K562 (cell line): ENCODE data around the gene DNAI1. TPM values are rescaled to one million over a fixed set of nuclear protein-coding genes. Genes with fewer than 3 reads are reported as not detected.

Source experiments
- ATAC-seq: fragments of 200-7000 bp; cut with Tn5 transposase; 3 replicates; pipeline ENCODE4 v1.9.1; 2020; ENCODE audit warnings: moderate library complexity
- BruUV-seq: library from RNA; stranded (reverse); fragments of 400-500 nt; replicated peaks from 2 replicates; lab custom pipeline; 2021; lab: Mats Ljungman, UMichigan
- CTCF ChIA-PET: fragments of 300-600 bp; formaldehyde crosslinking; extraction: SDS; loops from one replicate; lab custom pipeline; 2021; ENCODE audit warnings: low intra/inter-chr PET ratio; lab: Yijun Ruan, JAX
- POLR2A ChIA-PET: fragments of 300-600, 350-650 bp; sonication (Branson Sonifier 250); formaldehyde crosslinking; extraction: SDS; loops from one replicate; lab custom pipeline; 2021; ENCODE audit warnings: antibody characterized with exemption, inconsistent platforms; lab: Yijun Ruan, JAX
- DNase-seq, 4 experiments: peaks; one replicate each; pipeline versions ENCODE4 v3.0.0 to v3.0.0-alpha.2; 2011 to 2018; ENCODE audit warnings: low spot score in 3 of 4, mixed read lengths in 3 of 4; ENCODE audit errors: extremely low read depth in 1 of 4
- FAIRE-seq: peaks from 2 replicates; lab custom pipeline; 2011; peaks lifted over from hg19 to GRCh38; lab: Jason Lieb, UNC
- H2AFZ ChIP-seq: 2 replicates; pipeline ENCODE4 v1.6.0; 2011; ENCODE audit warnings: low read depth, low read length, control low read depth, inconsistent platforms
- H3K27ac ChIP-seq: fragments of 200-600 bp; 3 replicates; pipeline ENCODE4 v1.8.0; 2011; ENCODE audit warnings: low read depth, mild to moderate bottlenecking, control low read depth, inconsistent platforms, low read length, moderate library complexity, mixed read lengths; ENCODE audit errors: extremely low read depth
- H3K27me3 ChIP-seq, 2 experiments: fragments of 300-600 bp in 1 of 2; 2 replicates in 1 of 2; 3 replicates in 1 of 2; pipeline versions ENCODE4 v1.6.0 to v1.8.0; 2011; ENCODE audit warnings: inconsistent platforms in 2 of 2, low read length in 2 of 2, mild to moderate bottlenecking in 1 of 2, mixed read lengths in 1 of 2, moderate library complexity in 1 of 2; ENCODE audit not compliant: control insufficient read depth in 2 of 2, insufficient read depth in 2 of 2
- H3K36me3 ChIP-seq: fragments of 300-600 bp; 3 replicates; pipeline ENCODE4 v1.8.0; 2011; ENCODE audit warnings: mild to moderate bottlenecking, low read length, inconsistent platforms; ENCODE audit not compliant: control insufficient read depth, insufficient read depth
- H3K4me1 ChIP-seq, 2 experiments: fragments of 200-600 bp in 1 of 2; replicated peaks in 1 of 2; 2 replicates in 1 of 2; 3 replicates in 1 of 2; pipeline versions ENCODE4 v1.5.1 to v1.8.0; 2011; ENCODE audit warnings: inconsistent platforms in 2 of 2, low read length in 2 of 2, mild to moderate bottlenecking in 1 of 2, mixed read lengths in 1 of 2, moderate library complexity in 1 of 2; ENCODE audit not compliant: control insufficient read depth in 2 of 2, insufficient read depth in 2 of 2
- H3K4me2 ChIP-seq: 2 replicates; pipeline ENCODE4 v1.6.1; 2011; ENCODE audit warnings: low read length, control low read depth, inconsistent platforms, mixed read lengths; ENCODE audit not compliant: insufficient read depth
- H3K4me3 ChIP-seq: fragments of 200-600 bp; sonication (generic), shearing (Covaris generic); 2 replicates; pipeline ENCODE4 v1.5.1; 2016; ENCODE audit warnings: control low read depth, inconsistent platforms
- H3K79me2 ChIP-seq: fragments of 200-600 bp; 3 replicates; pipeline ENCODE4 v1.8.0; 2011; ENCODE audit warnings: low read length, inconsistent platforms; ENCODE audit not compliant: control insufficient read depth, insufficient read depth
- H3K9ac ChIP-seq, 2 experiments: 2 replicates each; pipeline versions ENCODE4 v1.6.0 to v1.6.1; 2011; ENCODE audit warnings: low read depth in 2 of 2, low read length in 2 of 2, control low read depth in 1 of 2, inconsistent platforms in 1 of 2, mild to moderate bottlenecking in 1 of 2, mixed read lengths in 1 of 2; ENCODE audit not compliant: insufficient read depth in 1 of 2
- H3K9me1 ChIP-seq: one replicate; pipeline ENCODE4 v1.6.0; 2011; ENCODE audit warnings: inconsistent platforms, mild to moderate bottlenecking, low read length, moderate library complexity; ENCODE audit not compliant: control insufficient read depth, insufficient read depth
- H3K9me3 ChIP-seq: replicated peaks from 2 replicates; pipeline ENCODE4 v1.5.1; 2011; ENCODE audit warnings: low read depth, low read length, inconsistent platforms; ENCODE audit not compliant: control insufficient read depth, insufficient read depth
- H4K20me1 ChIP-seq: replicated peaks from 2 replicates; pipeline ENCODE4 v1.6.1; 2011; ENCODE audit warnings: low read length, inconsistent platforms, mixed read lengths; ENCODE audit not compliant: control insufficient read depth, insufficient read depth
- BRCA1 ChIP-seq, 2 experiments: fragments of 450-650 bp in 1 of 2; sonication (generic) in 1 of 2; formaldehyde crosslinking in 1 of 2; IDR thresholded peaks; 2 replicates each; pipeline versions ENCODE4 v1.5.0 to v1.6.1; 2017 to 2020; ENCODE audit warnings: mild to moderate bottlenecking in 1 of 2, missing genetic modification reagents in 1 of 2
- GATAD2A ChIP-seq: fragments of 450-650 bp; IDR thresholded peaks from 2 replicates; pipeline ENCODE4 v1.6.1; 2017
- MEF2D ChIP-seq: conservative IDR thresholded peaks from 2 replicates; pipeline ENCODE4 v1.6.1; 2016; ENCODE audit warnings: low read depth, missing genetic modification characterization, missing compliant biosample characterization
- MTA2 ChIP-seq: fragments of 450-650 bp; IDR thresholded peaks from 2 replicates; pipeline ENCODE4 v1.6.1; 2016; ENCODE audit warnings: low read depth
- POLR2G ChIP-seq: fragments of 200-400 bp; formaldehyde crosslinking; IDR thresholded peaks from 2 replicates; pipeline ENCODE4 v1.6.1; 2017; ENCODE audit warnings: low read depth, mild to moderate bottlenecking, antibody characterized with exemption, low read length, moderate library complexity
- ZNF75A ChIP-seq: fragments of 450-650 bp; formaldehyde crosslinking; IDR thresholded peaks from 2 replicates; pipeline ENCODE4 v1.4.0; 2020; ENCODE audit warnings: mild to moderate bottlenecking
- ZNF77 ChIP-seq: fragments of 250-450 bp; sonication (Bioruptor Pico); IDR thresholded peaks from 2 replicates; pipeline ENCODE4 v1.5.0; 2020
- in situ Hi-C: fragments of 300-500 bp; cut with MboI; formaldehyde crosslinking; loops from 4 replicates; pipeline ENCODE4 v1.15.0; 2018; ENCODE audit warnings: inconsistent platforms, mixed read lengths
- intact Hi-C: fragments of 100-400 bp; cut with micrococcal nuclease; formaldehyde crosslinking; loops from 2 replicates; pipeline ENCODE4 v1.14.2; 2022
- polyA plus RNA-seq, 8 experiments: library from polyadenylated mRNA; depleted of rRNA in 4 of 8; stranded (reverse) in 5 of 8; unstranded in 3 of 8; fragments of >200 nt; fragmentation: Nextera tagmentation in 2 of 8; fragmentation: Illumina TruSeq in 1 of 8; extraction: Ambion mirVana in 2 of 8; extraction: Trizol in 1 of 8; gene quantifications; 2 replicates each; pipeline versions ENCODE4 v1.2.1 to v1.2.3, GENCODE V29; 2011 to 2014; ENCODE audit warnings: inconsistent platforms in 1 of 8, missing spikeins in 1 of 8
- total RNA-seq, 7 experiments: library from RNA; depleted of rRNA in 6 of 7; stranded (reverse); fragments of >200 nt in 6 of 7; fragmentation: Illumina TruSeq in 2 of 7; extraction: Trizol in 2 of 7; gene quantifications; 2 replicates each; pipeline versions ENCODE4 v1.2.1 to v1.2.3, GENCODE V29; 2011 to 2021; ENCODE audit warnings: low replicate concordance in 1 of 7
- TF ChIP-seq, protein P1 (sequence below): sonication (generic); formaldehyde crosslinking; IDR thresholded peaks from 2 replicates; pipeline ENCODE4 v1.8.0; 2023; ENCODE audit warnings: missing genetic modification reagents, mild to moderate bottlenecking, borderline replicate concordance
- TF ChIP-seq, protein P2 (sequence below): IDR thresholded peaks from 3 replicates; pipeline ENCODE4 v1.6.1; 2011; ENCODE audit warnings: borderline replicate concordance, mild to moderate bottlenecking, moderate library complexity; ENCODE audit not compliant: insufficient read length; ENCODE audit errors: extremely low read depth
- TF ChIP-seq, protein P3 (sequence below): sonication (generic); formaldehyde crosslinking; IDR thresholded peaks from 2 replicates; pipeline ENCODE4 v1.8.1; 2023; ENCODE audit warnings: mild to moderate bottlenecking, missing genetic modification reagents
- TF ChIP-seq, protein P4 (sequence below): fragments of 450-650 bp; formaldehyde crosslinking; IDR thresholded peaks from 2 replicates; pipeline ENCODE4 v1.4.0; 2022; ENCODE audit warnings: missing genetic modification characterization

Gene DNAI1
- total and polyA plus RNA-seq, 9 of the 15 experiments (the other 6 are each of a cell fraction or from before 2014, with no cell fraction given) = 0.01 to 0.17 (median 0.04) TPM; not detected in 6

- H3K9me3 ChIP-seq = no peaks in the 10 kb centered on the region
- no peaks in the 10 kb centered on the region for H3K36me3 ChIP-seq
- no peaks in the 10 kb centered on the region for H3K9me1 ChIP-seq
- in situ Hi-C loops = no loop called here
- no peaks in the 10 kb centered on the region for H3K4me1 ChIP-seq
- no peak overlapping the region for H3K9ac ChIP-seq
- intact Hi-C loops = no loop called here
- H3K27ac ChIP-seq = no peak overlapping the region
- DNase-seq (no peak), ATAC-seq (no peak), FAIRE-seq (no peak)
- H3K4me2 ChIP-seq = no peak overlapping the region
- POLR2A ChIA-PET = interaction anchor here (0.7 to 1.3 kb wide), 4 partner anchors 9 to 14 kb away, joined by 3 to 4 read pairs (median 4); partner anchors contain the start of gene FAM219A
- no peak overlapping the region for H3K4me3 ChIP-seq
- no peaks in the 10 kb centered on the region for H3K79me2 ChIP-seq
- H3K27me3 ChIP-seq = no peaks in the 10 kb centered on the region
- CTCF ChIA-PET = no interaction called here
- no peaks in the 10 kb centered on the region for H4K20me1 ChIP-seq
- H2AFZ ChIP-seq = no peak overlapping the region
- BruUV-seq = no TSS peak
- TF ChIP-seq, protein P1, sequence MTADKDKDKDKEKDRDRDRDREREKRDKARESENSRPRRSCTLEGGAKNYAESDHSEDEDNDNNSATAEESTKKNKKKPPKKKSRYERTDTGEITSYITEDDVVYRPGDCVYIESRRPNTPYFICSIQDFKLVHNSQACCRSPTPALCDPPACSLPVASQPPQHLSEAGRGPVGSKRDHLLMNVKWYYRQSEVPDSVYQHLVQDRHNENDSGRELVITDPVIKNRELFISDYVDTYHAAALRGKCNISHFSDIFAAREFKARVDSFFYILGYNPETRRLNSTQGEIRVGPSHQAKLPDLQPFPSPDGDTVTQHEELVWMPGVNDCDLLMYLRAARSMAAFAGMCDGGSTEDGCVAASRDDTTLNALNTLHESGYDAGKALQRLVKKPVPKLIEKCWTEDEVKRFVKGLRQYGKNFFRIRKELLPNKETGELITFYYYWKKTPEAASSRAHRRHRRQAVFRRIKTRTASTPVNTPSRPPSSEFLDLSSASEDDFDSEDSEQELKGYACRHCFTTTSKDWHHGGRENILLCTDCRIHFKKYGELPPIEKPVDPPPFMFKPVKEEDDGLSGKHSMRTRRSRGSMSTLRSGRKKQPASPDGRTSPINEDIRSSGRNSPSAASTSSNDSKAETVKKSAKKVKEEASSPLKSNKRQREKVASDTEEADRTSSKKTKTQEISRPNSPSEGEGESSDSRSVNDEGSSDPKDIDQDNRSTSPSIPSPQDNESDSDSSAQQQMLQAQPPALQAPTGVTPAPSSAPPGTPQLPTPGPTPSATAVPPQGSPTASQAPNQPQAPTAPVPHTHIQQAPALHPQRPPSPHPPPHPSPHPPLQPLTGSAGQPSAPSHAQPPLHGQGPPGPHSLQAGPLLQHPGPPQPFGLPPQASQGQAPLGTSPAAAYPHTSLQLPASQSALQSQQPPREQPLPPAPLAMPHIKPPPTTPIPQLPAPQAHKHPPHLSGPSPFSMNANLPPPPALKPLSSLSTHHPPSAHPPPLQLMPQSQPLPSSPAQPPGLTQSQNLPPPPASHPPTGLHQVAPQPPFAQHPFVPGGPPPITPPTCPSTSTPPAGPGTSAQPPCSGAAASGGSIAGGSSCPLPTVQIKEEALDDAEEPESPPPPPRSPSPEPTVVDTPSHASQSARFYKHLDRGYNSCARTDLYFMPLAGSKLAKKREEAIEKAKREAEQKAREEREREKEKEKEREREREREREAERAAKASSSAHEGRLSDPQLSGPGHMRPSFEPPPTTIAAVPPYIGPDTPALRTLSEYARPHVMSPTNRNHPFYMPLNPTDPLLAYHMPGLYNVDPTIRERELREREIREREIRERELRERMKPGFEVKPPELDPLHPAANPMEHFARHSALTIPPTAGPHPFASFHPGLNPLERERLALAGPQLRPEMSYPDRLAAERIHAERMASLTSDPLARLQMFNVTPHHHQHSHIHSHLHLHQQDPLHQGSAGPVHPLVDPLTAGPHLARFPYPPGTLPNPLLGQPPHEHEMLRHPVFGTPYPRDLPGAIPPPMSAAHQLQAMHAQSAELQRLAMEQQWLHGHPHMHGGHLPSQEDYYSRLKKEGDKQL (CRISPR knock-in tag) = no peak
- no peak for TF ChIP-seq GATAD2A
- TF ChIP-seq MEF2D = no peak
- no peak for TF ChIP-seq MTA2
- TF ChIP-seq ZNF77 (CRISPR knock-in tag) = no peak
- TF ChIP-seq ZNF75A (CRISPR knock-in tag) = no peak
- TF ChIP-seq, protein P2, sequence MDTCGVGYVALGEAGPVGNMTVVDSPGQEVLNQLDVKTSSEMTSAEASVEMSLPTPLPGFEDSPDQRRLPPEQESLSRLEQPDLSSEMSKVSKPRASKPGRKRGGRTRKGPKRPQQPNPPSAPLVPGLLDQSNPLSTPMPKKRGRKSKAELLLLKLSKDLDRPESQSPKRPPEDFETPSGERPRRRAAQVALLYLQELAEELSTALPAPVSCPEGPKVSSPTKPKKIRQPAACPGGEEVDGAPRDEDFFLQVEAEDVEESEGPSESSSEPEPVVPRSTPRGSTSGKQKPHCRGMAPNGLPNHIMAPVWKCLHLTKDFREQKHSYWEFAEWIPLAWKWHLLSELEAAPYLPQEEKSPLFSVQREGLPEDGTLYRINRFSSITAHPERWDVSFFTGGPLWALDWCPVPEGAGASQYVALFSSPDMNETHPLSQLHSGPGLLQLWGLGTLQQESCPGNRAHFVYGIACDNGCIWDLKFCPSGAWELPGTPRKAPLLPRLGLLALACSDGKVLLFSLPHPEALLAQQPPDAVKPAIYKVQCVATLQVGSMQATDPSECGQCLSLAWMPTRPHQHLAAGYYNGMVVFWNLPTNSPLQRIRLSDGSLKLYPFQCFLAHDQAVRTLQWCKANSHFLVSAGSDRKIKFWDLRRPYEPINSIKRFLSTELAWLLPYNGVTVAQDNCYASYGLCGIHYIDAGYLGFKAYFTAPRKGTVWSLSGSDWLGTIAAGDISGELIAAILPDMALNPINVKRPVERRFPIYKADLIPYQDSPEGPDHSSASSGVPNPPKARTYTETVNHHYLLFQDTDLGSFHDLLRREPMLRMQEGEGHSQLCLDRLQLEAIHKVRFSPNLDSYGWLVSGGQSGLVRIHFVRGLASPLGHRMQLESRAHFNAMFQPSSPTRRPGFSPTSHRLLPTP = no peak
- TF ChIP-seq BRCA1 (IDR thresholded peaks at IDR 0.05) = no peak
- TF ChIP-seq BRCA1 (CRISPR knock-in tag; IDR thresholded peaks at IDR 0.05) = no peak
- no peak for TF ChIP-seq POLR2G
- TF ChIP-seq, protein P3, sequence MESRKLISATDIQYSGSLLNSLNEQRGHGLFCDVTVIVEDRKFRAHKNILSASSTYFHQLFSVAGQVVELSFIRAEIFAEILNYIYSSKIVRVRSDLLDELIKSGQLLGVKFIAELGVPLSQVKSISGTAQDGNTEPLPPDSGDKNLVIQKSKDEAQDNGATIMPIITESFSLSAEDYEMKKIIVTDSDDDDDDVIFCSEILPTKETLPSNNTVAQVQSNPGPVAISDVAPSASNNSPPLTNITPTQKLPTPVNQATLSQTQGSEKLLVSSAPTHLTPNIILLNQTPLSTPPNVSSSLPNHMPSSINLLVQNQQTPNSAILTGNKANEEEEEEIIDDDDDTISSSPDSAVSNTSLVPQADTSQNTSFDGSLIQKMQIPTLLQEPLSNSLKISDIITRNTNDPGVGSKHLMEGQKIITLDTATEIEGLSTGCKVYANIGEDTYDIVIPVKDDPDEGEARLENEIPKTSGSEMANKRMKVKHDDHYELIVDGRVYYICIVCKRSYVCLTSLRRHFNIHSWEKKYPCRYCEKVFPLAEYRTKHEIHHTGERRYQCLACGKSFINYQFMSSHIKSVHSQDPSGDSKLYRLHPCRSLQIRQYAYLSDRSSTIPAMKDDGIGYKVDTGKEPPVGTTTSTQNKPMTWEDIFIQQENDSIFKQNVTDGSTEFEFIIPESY = no peak
- TF ChIP-seq, protein P4, sequence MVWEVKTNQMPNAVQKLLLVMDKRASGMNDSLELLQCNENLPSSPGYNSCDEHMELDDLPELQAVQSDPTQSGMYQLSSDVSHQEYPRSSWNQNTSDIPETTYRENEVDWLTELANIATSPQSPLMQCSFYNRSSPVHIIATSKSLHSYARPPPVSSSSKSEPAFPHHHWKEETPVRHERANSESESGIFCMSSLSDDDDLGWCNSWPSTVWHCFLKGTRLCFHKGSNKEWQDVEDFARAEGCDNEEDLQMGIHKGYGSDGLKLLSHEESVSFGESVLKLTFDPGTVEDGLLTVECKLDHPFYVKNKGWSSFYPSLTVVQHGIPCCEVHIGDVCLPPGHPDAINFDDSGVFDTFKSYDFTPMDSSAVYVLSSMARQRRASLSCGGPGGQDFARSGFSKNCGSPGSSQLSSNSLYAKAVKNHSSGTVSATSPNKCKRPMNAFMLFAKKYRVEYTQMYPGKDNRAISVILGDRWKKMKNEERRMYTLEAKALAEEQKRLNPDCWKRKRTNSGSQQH = no peak
Observed at GRCh38 chr9:34443976-34444375, 14.6 kb upstream of the DNAI1 start.
